Type B pancreatic cell (in vitro differentiated cells): ENCODE results near the gene COL6A1. TPM values are rescaled to one million over a fixed set of nuclear protein-coding genes. Genes with fewer than 3 reads are reported as not detected.
A peak's percentile ranks its signal among the peaks of the same experiment; 100 is the strongest.

ENCODE experiments used
- DNase-seq: peaks from one replicate; pipeline ENCODE4 v3.0.0; 2021; ENCODE audit warnings: mixed read lengths; ENCODE audit not compliant: unreplicated experiment; ENCODE audit errors: extremely low spot score
- H3K27ac Mint-ChIP-seq: 2 replicates; pipeline ENCODE4 v1.8.0; 2021; ENCODE audit warnings: mild to moderate bottlenecking, mixed read lengths
- H3K27me3 Mint-ChIP-seq: 2 replicates; pipeline ENCODE4 v1.8.0; 2021; ENCODE audit warnings: mixed read lengths
- H3K36me3 Mint-ChIP-seq: 2 replicates; pipeline ENCODE4 v1.8.0; 2021; ENCODE audit warnings: mixed read lengths
- H3K4me1 Mint-ChIP-seq: one replicate; pipeline ENCODE4 v1.8.0; 2021; ENCODE audit warnings: mixed read lengths; ENCODE audit not compliant: unreplicated experiment
- H3K4me3 Mint-ChIP-seq: 2 replicates; pipeline ENCODE4 v1.8.0; 2021; ENCODE audit warnings: mild to moderate bottlenecking, mixed read lengths
- H3K9me3 Mint-ChIP-seq: 2 replicates; pipeline ENCODE4 v1.8.0; 2021; ENCODE audit warnings: mixed read lengths
- total RNA-seq: library from RNA; stranded (reverse); gene quantifications from 2 replicates; pipeline ENCODE4 v1.2.1, GENCODE V29; 2021; ENCODE audit warnings: low replicate concordance
- TF ChIP-seq, protein P1 (sequence below): fragments of 200-600 bp; sonication (generic); conservative IDR thresholded peaks from 2 replicates; pipeline ENCODE4 v1.5.0; 2021; ENCODE audit warnings: antibody characterized with exemption, mild to moderate bottlenecking

Gene COL6A1
- total RNA-seq, 1 donor from 2014 or later, result 167 TPM

DNA sequence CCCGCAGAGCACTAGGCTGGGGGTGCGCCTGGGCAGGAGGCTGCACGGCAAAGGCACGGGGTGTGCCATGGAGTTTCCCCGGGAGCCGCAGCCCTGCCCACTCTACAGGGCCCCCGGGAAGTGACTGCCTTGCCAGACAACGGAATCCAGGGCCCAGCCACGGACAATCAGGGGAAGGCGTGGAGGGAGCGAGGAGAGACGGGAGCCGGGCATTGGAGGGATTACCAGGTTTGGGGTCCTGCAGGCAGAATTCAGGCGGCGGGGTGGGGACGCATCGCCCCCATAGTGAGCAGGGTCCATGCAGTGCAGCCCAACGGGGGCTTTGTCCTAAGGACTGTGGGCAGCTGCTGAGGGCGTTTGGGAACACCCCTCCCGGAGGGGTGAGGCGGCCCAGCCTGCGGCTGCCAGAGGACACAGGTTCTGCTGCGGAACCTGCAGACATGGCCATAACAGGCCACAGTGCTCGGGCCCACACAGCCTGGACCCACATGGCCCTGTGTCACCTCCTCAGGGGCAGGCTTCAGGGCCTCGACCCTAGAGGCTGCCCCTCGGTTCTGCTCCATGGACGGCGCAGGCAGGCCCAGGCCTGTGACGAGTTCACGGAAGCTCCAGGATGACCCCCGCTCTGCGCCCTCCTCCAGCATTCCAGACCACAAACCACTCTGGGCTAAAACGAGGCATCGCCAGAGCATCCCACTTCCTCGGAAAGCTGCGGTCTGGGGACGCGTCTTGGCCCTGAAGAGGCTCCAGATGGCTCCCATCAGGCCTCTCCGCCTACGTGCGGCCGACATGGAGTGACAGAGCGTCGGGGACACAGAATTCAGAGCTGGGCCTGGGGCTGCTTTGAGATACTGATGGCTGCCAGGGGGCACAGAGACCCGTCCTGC, 54.5 kb downstream of the COL6A1 start:
- Mint-ChIP-seq H3K27ac (no peak overlapping the region), H3K27me3 (no peaks in the 10 kb centered on the region), H3K9me3 (no peaks in the 10 kb centered on the region), H3K4me3 (no peak overlapping the region), H3K4me1 (peaks cover 5% of the 10 kb centered on the region), H3K36me3 (no peaks in the 10 kb centered on the region)
- TF ChIP-seq, protein P1, sequence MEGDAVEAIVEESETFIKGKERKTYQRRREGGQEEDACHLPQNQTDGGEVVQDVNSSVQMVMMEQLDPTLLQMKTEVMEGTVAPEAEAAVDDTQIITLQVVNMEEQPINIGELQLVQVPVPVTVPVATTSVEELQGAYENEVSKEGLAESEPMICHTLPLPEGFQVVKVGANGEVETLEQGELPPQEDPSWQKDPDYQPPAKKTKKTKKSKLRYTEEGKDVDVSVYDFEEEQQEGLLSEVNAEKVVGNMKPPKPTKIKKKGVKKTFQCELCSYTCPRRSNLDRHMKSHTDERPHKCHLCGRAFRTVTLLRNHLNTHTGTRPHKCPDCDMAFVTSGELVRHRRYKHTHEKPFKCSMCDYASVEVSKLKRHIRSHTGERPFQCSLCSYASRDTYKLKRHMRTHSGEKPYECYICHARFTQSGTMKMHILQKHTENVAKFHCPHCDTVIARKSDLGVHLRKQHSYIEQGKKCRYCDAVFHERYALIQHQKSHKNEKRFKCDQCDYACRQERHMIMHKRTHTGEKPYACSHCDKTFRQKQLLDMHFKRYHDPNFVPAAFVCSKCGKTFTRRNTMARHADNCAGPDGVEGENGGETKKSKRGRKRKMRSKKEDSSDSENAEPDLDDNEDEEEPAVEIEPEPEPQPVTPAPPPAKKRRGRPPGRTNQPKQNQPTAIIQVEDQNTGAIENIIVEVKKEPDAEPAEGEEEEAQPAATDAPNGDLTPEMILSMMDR, result no peak
- no peak for DNase-seq

DNA sequence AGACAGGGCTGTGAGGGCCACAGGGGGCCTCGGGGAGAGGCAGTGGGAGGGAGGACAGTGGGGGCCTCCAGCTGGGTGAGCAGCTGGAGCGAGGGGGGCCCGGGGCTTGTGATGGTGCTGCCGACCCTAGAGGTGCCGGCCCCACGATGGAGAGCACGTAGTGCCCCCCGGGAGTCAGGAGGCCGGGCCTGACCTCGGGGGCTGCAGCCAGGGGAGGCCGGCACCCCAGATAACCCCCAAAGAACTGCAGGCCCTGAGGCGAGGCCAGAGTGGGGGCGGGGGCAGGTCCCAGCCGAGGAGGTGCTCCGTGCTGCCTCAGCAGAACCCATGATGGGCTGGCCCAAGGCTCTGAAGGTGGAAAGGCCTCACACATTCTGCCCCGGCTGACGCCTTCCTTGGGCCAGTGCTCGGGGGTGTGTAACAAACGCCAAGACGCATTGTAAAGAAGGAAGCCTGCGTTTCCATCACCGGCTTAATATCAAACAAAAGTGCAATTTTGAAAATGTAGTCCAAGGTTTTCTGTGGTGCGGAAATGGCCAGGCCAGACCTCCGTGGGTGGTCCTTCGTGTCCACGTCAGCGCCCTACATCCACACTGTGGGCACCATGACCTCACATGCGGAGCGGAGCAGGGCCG, 55.2 kb downstream of the COL6A1 start:
- TF ChIP-seq, protein P1, result no peak
- peaks cover 7% of the 10 kb centered on the region for H3K4me1 Mint-ChIP-seq
- no peaks in the 10 kb centered on the region for H3K9me3 Mint-ChIP-seq
- H3K27ac Mint-ChIP-seq, result no peak overlapping the region
- peaks cover 2% of the 10 kb centered on the region for H3K27me3 Mint-ChIP-seq
- no peaks in the 10 kb centered on the region for H3K36me3 Mint-ChIP-seq
- no peak for DNase-seq
- no peak overlapping the region for H3K4me3 Mint-ChIP-seq

DNA sequence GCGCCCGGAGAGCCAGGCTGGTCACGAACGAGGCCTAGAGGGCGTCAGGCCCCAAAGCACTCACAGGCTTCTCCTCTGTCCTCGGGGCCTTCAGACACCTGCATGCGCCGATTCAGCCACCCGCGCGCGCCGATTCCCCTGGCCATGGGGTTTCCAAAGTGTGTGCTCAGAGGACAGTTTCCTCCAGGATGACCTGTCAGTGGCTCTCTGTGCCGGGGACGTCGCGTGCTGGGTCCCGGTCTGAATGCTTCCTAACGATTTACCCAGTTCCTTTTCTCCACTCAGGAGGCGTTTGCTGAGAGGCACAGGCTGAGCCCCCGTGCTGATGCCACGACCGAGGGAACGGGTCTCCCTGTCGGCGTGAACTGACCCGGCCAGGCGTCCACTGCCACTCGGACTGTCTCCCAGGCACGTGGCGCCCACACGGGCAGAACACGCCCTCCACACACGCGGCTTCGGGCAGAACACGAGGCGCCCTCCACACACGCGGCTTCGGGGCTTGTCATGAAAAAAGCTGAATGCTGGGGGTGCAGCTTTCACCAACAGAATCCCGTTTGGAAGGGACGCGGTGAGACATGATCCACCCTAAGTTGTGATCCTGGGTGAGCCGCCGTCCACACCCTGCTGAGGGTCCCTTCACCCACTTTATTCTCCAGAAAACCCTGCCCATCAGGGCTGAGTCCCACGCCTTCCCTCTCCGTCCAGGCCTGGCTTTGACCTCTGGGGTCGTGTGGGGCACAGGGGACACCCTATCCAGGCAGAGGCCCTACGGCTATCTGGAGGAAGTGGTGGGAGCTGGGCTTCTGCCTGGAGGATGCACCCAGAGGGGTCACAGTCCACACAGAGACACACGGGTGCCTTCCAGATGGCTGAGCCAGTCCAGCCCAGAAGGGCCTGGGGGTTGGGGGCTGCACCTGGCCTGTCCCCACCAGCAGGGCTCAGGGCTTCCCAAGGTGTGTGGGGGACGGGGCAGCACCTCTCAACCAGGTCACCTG, 56.1 kb downstream of the COL6A1 start:
- Mint-ChIP-seq H3K27ac (no peak overlapping the region), H3K9me3 (no peaks in the 10 kb centered on the region), H3K36me3 (no peaks in the 10 kb centered on the region), H3K4me3 (no peak overlapping the region), H3K4me1 (peaks cover 9% of the 10 kb centered on the region), H3K27me3 (peaks cover 4% of the 10 kb centered on the region)
- DNase-seq, result no peak
- TF ChIP-seq, protein P1, result no peak

DNA sequence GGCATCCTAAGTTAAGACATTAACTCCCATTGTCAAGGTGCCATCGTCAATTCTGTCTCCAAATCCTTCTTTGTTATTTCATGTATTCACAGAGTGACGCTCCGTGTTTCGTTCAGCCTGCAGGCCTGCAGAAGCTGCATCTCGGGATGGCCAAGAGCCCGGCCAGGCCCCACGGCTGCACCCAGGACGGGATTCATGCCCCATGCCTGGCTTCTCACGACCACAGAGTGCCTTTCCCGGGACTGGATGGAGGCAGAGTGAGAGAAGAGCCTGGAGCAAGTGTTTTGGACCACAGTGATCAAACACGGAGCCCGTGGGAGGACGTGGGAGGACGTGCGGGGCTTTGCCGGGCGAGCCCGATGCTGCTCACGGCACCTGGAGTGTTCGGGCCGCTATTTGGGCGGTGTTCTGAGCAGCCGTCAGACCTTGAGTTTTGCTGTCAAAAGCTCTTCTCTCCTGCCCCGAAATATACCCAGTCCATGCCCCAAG, 56.8 kb downstream of the COL6A1 start:
- no peaks in the 10 kb centered on the region for H3K9me3 Mint-ChIP-seq
- H3K27ac Mint-ChIP-seq, result no peak overlapping the region
- peaks cover 9% of the 10 kb centered on the region for H3K4me1 Mint-ChIP-seq
- no peaks in the 10 kb centered on the region for H3K36me3 Mint-ChIP-seq
- no peak overlapping the region for H3K4me3 Mint-ChIP-seq
- DNase-seq, result peak; percentile 64
- peaks cover 4% of the 10 kb centered on the region for H3K27me3 Mint-ChIP-seq
- TF ChIP-seq, protein P1, result no peak

DNA sequence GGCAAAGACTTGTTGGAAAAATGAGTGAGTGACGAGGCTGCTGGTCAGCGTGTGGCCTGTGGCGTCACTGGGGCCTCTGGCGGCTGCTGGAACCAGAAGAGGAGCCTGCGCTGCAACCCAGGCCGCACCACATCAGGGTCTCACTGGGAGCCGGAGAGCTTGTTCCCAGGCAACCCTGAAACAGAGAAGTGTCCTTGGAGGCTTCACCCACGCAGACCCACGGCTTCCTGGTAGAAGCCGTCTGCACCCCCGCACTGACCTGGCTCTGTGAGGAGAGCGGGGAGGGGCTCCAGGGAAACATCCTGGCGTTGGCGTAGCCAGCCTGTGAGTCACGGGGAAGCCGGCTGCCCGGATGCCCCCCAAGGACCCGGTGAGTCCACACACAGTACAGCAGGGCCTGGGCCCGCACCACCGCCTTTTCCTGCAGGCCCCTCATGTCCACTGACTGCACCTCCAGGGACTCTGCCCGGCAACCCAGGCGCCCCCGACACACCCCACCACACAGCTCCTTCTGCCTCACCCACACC, 57.4 kb downstream of the COL6A1 start:
- DNase-seq, result peak; percentile 66
- TF ChIP-seq, protein P1, result no peak
- Mint-ChIP-seq H3K27ac (no peak overlapping the region), H3K27me3 (peaks cover 4% of the 10 kb centered on the region), H3K9me3 (no peaks in the 10 kb centered on the region), H3K4me1 (peaks cover 9% of the 10 kb centered on the region), H3K36me3 (no peaks in the 10 kb centered on the region), H3K4me3 (no peak overlapping the region)
